HEK293 (cell line): ENCODE data around the gene PTGER2.

Experiments
- CTCF ChIA-PET: fragments of 350-600 bp; formaldehyde crosslinking; extraction: SDS; loops from one replicate; lab custom pipeline; 2021; ENCODE audit warnings: antibody characterized with exemption; lab: Yijun Ruan, JAX
- POLR2A ChIA-PET: fragments of 300-600 bp; formaldehyde crosslinking; extraction: SDS; loops from one replicate; lab custom pipeline; 2020; ENCODE audit warnings: antibody characterized with exemption, inconsistent platforms; lab: Yijun Ruan, JAX
- H3K27ac ChIP-seq: fragments of 200-500 bp; sonication (Bioruptor generic); 2 replicates; pipeline ENCODE4 v1.5.1; 2014; ENCODE audit warnings: low read depth, low read length, control low read depth, inconsistent platforms; ENCODE audit errors: extremely low read depth
- H3K36me3 ChIP-seq, 2 experiments: fragments of 200-500 bp in 1 of 2; sonication (Bioruptor generic) in 1 of 2; 1 replicate in 1 of 2; 2 replicates in 1 of 2; pipeline ENCODE4 v1.5.1; 2014 to 2017; ENCODE audit warnings: inconsistent platforms in 2 of 2, low read length in 2 of 2; ENCODE audit not compliant: control insufficient read depth in 2 of 2, insufficient read depth in 1 of 2
- H3K4me1 ChIP-seq: fragments of 200-500 bp; sonication (Bioruptor generic); 2 replicates; pipeline ENCODE4 v1.5.1; 2014; ENCODE audit warnings: mild to moderate bottlenecking, low read length, inconsistent platforms; ENCODE audit not compliant: control insufficient read depth, insufficient read depth
- H3K4me3 ChIP-seq: 2 replicates; pipeline ENCODE4 v1.5.1; 2011; ENCODE audit warnings: low read depth, mild to moderate bottlenecking, control low read depth, low read length, moderate library complexity
- H3K9me3 ChIP-seq: fragments of 200-500 bp; sonication (Bioruptor generic); 2 replicates; pipeline ENCODE4 v1.5.1; 2014; ENCODE audit warnings: low read depth, low read length, inconsistent platforms; ENCODE audit not compliant: control insufficient read depth, insufficient read depth
- SP7 ChIP-seq: fragments of 450-650 bp; formaldehyde crosslinking; IDR thresholded peaks from 2 replicates; pipeline ENCODE4 v1.5.1; 2016; ENCODE audit warnings: missing biosample characterization, missing genetic modification characterization
- TRIM28 ChIP-seq: IDR thresholded peaks from 2 replicates; pipeline ENCODE4 v1.6.1; 2011; ENCODE audit warnings: low read length, control low read depth, borderline replicate concordance
- ZNF112 ChIP-seq: fragments of 450-650 bp; formaldehyde crosslinking; IDR thresholded peaks from 2 replicates; pipeline ENCODE4 v1.5.0; 2017; ENCODE audit warnings: missing biosample characterization, missing genetic modification characterization
- ZNF133 ChIP-seq: fragments of 450-650 bp; formaldehyde crosslinking; IDR thresholded peaks from 2 replicates; pipeline ENCODE4 v1.5.1; 2016; ENCODE audit warnings: missing biosample characterization, missing genetic modification characterization
- ZNF175 ChIP-seq: fragments of 450-650 bp; formaldehyde crosslinking; IDR thresholded peaks from 2 replicates; pipeline ENCODE4 v1.5.1; 2016; ENCODE audit warnings: missing biosample characterization, missing genetic modification characterization
- ZNF221 ChIP-seq: fragments of 450-650 bp; formaldehyde crosslinking; IDR thresholded peaks from 2 replicates; pipeline ENCODE4 v1.5.1; 2017; ENCODE audit warnings: missing biosample characterization, missing genetic modification characterization, borderline replicate concordance
- ZNF274 ChIP-seq, 2 experiments: fragments of 200-500 bp in 1 of 2; fragments of 450-650 bp in 1 of 2; sonication (Bioruptor generic) in 1 of 2; formaldehyde crosslinking in 1 of 2; IDR thresholded peaks; 2 replicates each; pipeline versions ENCODE4 v1.5.1 to v1.6.1; 2014 to 2016; ENCODE audit warnings: borderline replicate concordance in 1 of 2, inconsistent platforms in 1 of 2, low read length in 1 of 2, missing biosample characterization in 1 of 2, missing genetic modification characterization in 1 of 2
- ZNF292 ChIP-seq: fragments of 450-650 bp; formaldehyde crosslinking; IDR thresholded peaks from 2 replicates; pipeline ENCODE4 v1.5.1; 2016; ENCODE audit warnings: low read depth, missing biosample characterization, missing genetic modification characterization, borderline replicate concordance
- ZNF354C ChIP-seq: fragments of 450-650 bp; formaldehyde crosslinking; IDR thresholded peaks from 2 replicates; pipeline ENCODE4 v1.5.1; 2016; ENCODE audit warnings: missing biosample characterization, missing genetic modification characterization, low read depth, borderline replicate concordance
- ZNF366 ChIP-seq: fragments of 450-650 bp; formaldehyde crosslinking; conservative IDR thresholded peaks from 2 replicates; pipeline ENCODE4 v1.5.1; 2016; ENCODE audit warnings: missing biosample characterization, missing genetic modification characterization
- ZNF391 ChIP-seq: fragments of 450-650 bp; formaldehyde crosslinking; IDR thresholded peaks from 2 replicates; pipeline ENCODE4 v1.5.1; 2016; ENCODE audit warnings: low read depth, missing biosample characterization, missing genetic modification characterization, borderline replicate concordance
- ZNF514 ChIP-seq: fragments of 450-650 bp; formaldehyde crosslinking; IDR thresholded peaks from 2 replicates; pipeline ENCODE4 v1.5.1; 2016; ENCODE audit warnings: missing biosample characterization, missing genetic modification characterization
- ZNF623 ChIP-seq: fragments of 450-650 bp; formaldehyde crosslinking; IDR thresholded peaks from 2 replicates; pipeline ENCODE4 v1.5.1; 2016; ENCODE audit warnings: missing biosample characterization, missing genetic modification characterization
- ZNF747 ChIP-seq: fragments of 450-650 bp; formaldehyde crosslinking; IDR thresholded peaks from 2 replicates; pipeline ENCODE4 v1.5.1; 2016; ENCODE audit warnings: missing biosample characterization, missing genetic modification characterization
- ZSCAN18 ChIP-seq: fragments of 450-650 bp; formaldehyde crosslinking; IDR thresholded peaks from 2 replicates; pipeline ENCODE4 v1.5.1; 2016; ENCODE audit warnings: missing biosample characterization, missing genetic modification characterization
- ZSCAN4 ChIP-seq: fragments of 450-650 bp; formaldehyde crosslinking; IDR thresholded peaks from 2 replicates; pipeline ENCODE4 v1.5.1; 2017; ENCODE audit warnings: missing biosample characterization, missing genetic modification characterization
- TF ChIP-seq, protein P1 (sequence below): fragments of 450-650 bp; formaldehyde crosslinking; IDR thresholded peaks from 2 replicates; pipeline ENCODE4 v1.5.1; 2016; ENCODE audit warnings: missing biosample characterization, missing genetic modification characterization
- TF ChIP-seq, protein P2 (sequence below): fragments of 450-650 bp; formaldehyde crosslinking; IDR thresholded peaks from 2 replicates; pipeline ENCODE4 v1.5.0; 2017; ENCODE audit warnings: missing biosample characterization, missing genetic modification characterization, borderline replicate concordance

Gene PTGER2

DNA sequence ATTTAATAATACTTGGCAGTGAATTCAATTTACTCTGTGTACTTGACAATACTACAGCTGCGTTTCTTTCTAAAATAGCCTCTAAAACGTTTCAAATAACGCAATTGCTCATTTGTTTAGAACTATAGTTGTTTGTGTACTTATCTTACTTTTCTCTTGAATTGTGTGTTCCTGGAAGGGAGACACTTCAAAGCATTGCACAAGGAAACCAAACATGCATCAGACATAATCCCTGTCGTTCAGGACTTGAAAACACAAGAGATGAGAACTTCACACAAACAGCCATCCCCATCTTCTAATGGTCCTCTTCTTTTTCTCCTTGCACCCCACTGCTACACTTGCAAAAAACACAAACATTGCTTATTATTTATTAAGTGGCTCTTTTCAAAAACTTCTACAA lies 38.5 kb downstream of the PTGER2 start:
- TF ChIP-seq ZNF221 (tag by site-specific recombination) (no peak), ZSCAN18 (tag by site-specific recombination) (no peak), ZNF391 (no peak), ZNF292 (tag by site-specific recombination) (no peak), TRIM28 (no peak), ZNF133 (tag by site-specific recombination) (no peak), ZNF366 (tag by site-specific recombination) (no peak), ZNF514 (tag by site-specific recombination) (no peak), ZNF274 (IDR thresholded peaks at IDR 0.05; ENCODE audit: low read length) (no peak), ZNF274 (tag by site-specific recombination; IDR thresholded peaks at IDR 0.05; ENCODE audit: borderline replicate concordance) (no peak), SP7 (tag by site-specific recombination) (no peak)
- TF ChIP-seq, protein P1, sequence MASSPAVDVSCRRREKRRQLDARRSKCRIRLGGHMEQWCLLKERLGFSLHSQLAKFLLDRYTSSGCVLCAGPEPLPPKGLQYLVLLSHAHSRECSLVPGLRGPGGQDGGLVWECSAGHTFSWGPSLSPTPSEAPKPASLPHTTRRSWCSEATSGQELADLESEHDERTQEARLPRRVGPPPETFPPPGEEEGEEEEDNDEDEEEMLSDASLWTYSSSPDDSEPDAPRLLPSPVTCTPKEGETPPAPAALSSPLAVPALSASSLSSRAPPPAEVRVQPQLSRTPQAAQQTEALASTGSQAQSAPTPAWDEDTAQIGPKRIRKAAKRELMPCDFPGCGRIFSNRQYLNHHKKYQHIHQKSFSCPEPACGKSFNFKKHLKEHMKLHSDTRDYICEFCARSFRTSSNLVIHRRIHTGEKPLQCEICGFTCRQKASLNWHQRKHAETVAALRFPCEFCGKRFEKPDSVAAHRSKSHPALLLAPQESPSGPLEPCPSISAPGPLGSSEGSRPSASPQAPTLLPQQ (tag by site-specific recombination), result no peak
- peak overlapping the region; percentile 90; the same call in 1 of the 2 replicates for H3K27ac ChIP-seq
- no peak overlapping the region for H3K4me3 ChIP-seq
- ChIA-PET CTCF (no interaction called here), POLR2A (no interaction called here)
- H3K4me1 ChIP-seq, result peaks cover 33% of the 10 kb centered on the region
- H3K36me3 ChIP-seq, result no peaks in the 10 kb centered on the region
- H3K9me3 ChIP-seq, result no peaks in the 10 kb centered on the region

GRCh38 chr14:52354242-52354641 lies 40.1 kb downstream of the PTGER2 start:
- no peaks in the 10 kb centered on the region for H3K36me3 ChIP-seq
- no peak overlapping the region for H3K4me3 ChIP-seq
- POLR2A ChIA-PET, result no interaction called here
- CTCF ChIA-PET, result interaction anchor here (1.2 kb wide), 1 partner anchor 43 kb away, joined by 6 read pairs; no protein-coding TSS in a partner anchor
- TF ChIP-seq ZSCAN4, result peak; percentile 4; the same call in 1 of the 2 replicates
- TF ChIP-seq ZNF112 (tag by site-specific recombination), result no peak
- no peaks in the 10 kb centered on the region for H3K9me3 ChIP-seq
- no peak overlapping the region for H3K27ac ChIP-seq
- H3K4me1 ChIP-seq, result peaks cover 33% of the 10 kb centered on the region

- H3K36me3 ChIP-seq, result no peaks in the 10 kb centered on the region
- TF ChIP-seq ZNF623, result no peak
- TF ChIP-seq ZNF354C (tag by site-specific recombination), result no peak
- TF ChIP-seq, protein P2, sequence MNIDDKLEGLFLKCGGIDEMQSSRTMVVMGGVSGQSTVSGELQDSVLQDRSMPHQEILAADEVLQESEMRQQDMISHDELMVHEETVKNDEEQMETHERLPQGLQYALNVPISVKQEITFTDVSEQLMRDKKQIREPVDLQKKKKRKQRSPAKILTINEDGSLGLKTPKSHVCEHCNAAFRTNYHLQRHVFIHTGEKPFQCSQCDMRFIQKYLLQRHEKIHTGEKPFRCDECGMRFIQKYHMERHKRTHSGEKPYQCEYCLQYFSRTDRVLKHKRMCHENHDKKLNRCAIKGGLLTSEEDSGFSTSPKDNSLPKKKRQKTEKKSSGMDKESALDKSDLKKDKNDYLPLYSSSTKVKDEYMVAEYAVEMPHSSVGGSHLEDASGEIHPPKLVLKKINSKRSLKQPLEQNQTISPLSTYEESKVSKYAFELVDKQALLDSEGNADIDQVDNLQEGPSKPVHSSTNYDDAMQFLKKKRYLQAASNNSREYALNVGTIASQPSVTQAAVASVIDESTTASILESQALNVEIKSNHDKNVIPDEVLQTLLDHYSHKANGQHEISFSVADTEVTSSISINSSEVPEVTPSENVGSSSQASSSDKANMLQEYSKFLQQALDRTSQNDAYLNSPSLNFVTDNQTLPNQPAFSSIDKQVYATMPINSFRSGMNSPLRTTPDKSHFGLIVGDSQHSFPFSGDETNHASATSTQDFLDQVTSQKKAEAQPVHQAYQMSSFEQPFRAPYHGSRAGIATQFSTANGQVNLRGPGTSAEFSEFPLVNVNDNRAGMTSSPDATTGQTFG, result no peak
- TF ChIP-seq ZNF175, result no peak
- TF ChIP-seq ZNF747 (tag by site-specific recombination), result no peak
- H3K27ac ChIP-seq, result no peak overlapping the region; the same call in 1 of the 2 replicates
- H3K4me3 ChIP-seq, result no peak overlapping the region
- peaks cover 33% of the 10 kb centered on the region for H3K4me1 ChIP-seq
- ChIA-PET CTCF (no interaction called here), POLR2A (no interaction called here)
- H3K9me3 ChIP-seq, result no peaks in the 10 kb centered on the region
Measured at GRCh38 chr14:52355016-52355431, 40.9 kb downstream of the PTGER2 start.
